IgD-negative memory B cell (primary cell): ENCODE data around the gene ST3GAL3. TPM values are rescaled to one million over a fixed set of nuclear protein-coding genes. Genes with fewer than 3 reads are reported as not detected.
A peak's percentile ranks its signal among the peaks of the same experiment; 100 is the strongest.
"Not testable (repeated sequence)": the region's sequence is repeated elsewhere in the genome, so short reads cannot be mapped to it uniquely, and the experiment has no call there.

Source experiments
- H3K27ac Mint-ChIP-seq, 3 donors: one replicate each; pipeline ENCODE4 v1.8.0; 2020 to 2022; ENCODE audit warnings: mild to moderate bottlenecking in 3 of 3, mixed read lengths in 3 of 3, moderate library complexity in 1 of 3
- H3K27me3 Mint-ChIP-seq: one replicate; pipeline ENCODE4 v1.8.0; 2021; ENCODE audit warnings: mixed read lengths
- H3K36me3 Mint-ChIP-seq: one replicate; pipeline ENCODE4 v1.8.0; 2020; ENCODE audit warnings: mild to moderate bottlenecking, mixed read lengths
- H3K4me1 Mint-ChIP-seq, 3 donors: one replicate each; pipeline ENCODE4 v1.8.0; 2020 to 2022; ENCODE audit warnings: mixed read lengths in 3 of 3, mild to moderate bottlenecking in 1 of 3
- H3K4me3 Mint-ChIP-seq, 4 donors: one replicate each; pipeline ENCODE4 v1.8.0; 2020 to 2022; ENCODE audit warnings: mild to moderate bottlenecking in 4 of 4, mixed read lengths in 4 of 4, moderate library complexity in 3 of 4
- H3K9me3 Mint-ChIP-seq, 3 donors: one replicate each; pipeline ENCODE4 v1.8.0; 2020 to 2021; ENCODE audit warnings: mixed read lengths in 3 of 3, mild to moderate bottlenecking in 1 of 3
- polyA plus RNA-seq: library from polyadenylated mRNA; unstranded; fragments of 300-500 nt; fragmentation: Illumina TruSeq; gene quantifications from one replicate; pipeline ENCODE4 v1.2.3, GENCODE V29; 2021

ST3GAL3 gene
- polyA plus RNA-seq, 1 donor from 2014 or later, result 14.3 TPM

DNA sequence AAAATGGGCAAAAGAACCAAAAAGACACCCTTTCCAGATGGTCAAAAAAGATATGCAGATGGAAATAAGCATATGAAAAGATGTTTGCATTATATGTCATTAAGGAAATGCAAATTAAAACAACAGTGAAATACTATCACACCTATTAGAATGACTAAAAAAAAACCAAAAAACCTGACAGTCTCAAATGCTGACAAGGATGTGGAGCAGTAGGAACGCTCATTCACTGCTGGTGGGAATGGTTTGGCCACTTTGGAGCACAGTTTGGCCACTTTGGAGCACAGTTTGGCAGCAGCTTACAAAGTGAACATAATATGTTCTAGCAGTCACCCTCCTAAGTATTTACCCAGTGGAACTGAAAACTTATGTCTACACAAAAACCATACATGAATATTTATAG lies 121.2 kb downstream of the ST3GAL3 start:
- no peaks in the 10 kb centered on the region for H3K9me3 Mint-ChIP-seq
- no peak overlapping the region for H3K4me3 Mint-ChIP-seq
- H3K4me1 Mint-ChIP-seq, result peaks cover 27 to 36% (median 29%) of the 10 kb centered on the region in 3 donors
- no peaks in the 10 kb centered on the region for H3K27me3 Mint-ChIP-seq
- H3K27ac Mint-ChIP-seq, result no peak overlapping the region
- H3K36me3 Mint-ChIP-seq, result peaks cover 4% of the 10 kb centered on the region

DNA sequence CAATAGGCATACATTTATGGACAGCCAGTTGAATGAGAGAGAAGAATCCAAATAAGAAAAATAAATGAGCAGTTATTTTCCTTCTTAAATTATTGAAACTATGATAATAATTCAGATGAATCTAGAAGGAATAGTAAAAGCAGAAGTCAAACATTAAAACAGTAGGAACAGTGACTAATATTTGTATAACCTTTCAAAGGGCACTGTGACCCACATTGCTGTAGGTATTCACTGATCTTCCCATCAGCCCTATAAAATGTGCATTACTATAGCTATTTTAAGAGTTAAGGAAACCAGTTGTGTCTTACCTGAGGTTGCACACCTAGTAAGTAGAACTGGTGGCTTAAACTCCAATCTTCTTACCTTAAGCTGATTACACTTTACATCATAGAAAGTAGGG lies 123.5 kb downstream of the ST3GAL3 start:
- peaks cover 36 to 45% (median 37%) of the 10 kb centered on the region in 3 donors for H3K4me1 Mint-ChIP-seq
- no peak overlapping the region for H3K4me3 Mint-ChIP-seq
- peaks cover 6% of the 10 kb centered on the region for H3K36me3 Mint-ChIP-seq
- no peaks in the 10 kb centered on the region for H3K9me3 Mint-ChIP-seq
- no peaks in the 10 kb centered on the region for H3K27me3 Mint-ChIP-seq
- peak overlapping the region in 1 of 3 donors; percentile 55 for H3K27ac Mint-ChIP-seq

DNA sequence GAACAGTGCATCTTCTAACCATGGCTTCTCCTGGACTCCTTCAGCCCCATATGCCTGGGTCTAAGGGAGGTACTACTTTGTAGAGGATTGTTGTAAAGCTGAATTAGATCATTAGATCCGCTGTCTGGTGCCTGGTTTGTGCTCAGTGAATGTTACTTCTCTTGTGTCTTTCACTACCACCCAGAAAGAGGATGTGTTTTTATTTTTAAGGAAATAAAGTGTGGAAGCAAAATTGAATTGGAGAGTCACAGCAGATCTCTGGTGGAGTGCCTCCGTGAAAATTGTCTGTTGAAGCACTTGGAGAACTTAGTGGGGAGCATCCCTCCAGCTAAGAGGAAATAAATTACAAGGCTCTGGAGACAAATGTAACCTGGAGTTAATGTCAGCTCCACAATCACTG lies 124.5 kb downstream of the ST3GAL3 start:
- Mint-ChIP-seq H3K27me3 (no peaks in the 10 kb centered on the region), H3K36me3 (peaks cover 6% of the 10 kb centered on the region), H3K9me3 (no peaks in the 10 kb centered on the region), H3K4me1 (peaks cover 44 to 54% (median 45%) of the 10 kb centered on the region in 3 donors), H3K27ac (peak overlapping the region in 1 of 3 donors; percentile 42), H3K4me3 (peak overlapping the region in 2 of 4 donors; percentile 38 to 56)

DNA sequence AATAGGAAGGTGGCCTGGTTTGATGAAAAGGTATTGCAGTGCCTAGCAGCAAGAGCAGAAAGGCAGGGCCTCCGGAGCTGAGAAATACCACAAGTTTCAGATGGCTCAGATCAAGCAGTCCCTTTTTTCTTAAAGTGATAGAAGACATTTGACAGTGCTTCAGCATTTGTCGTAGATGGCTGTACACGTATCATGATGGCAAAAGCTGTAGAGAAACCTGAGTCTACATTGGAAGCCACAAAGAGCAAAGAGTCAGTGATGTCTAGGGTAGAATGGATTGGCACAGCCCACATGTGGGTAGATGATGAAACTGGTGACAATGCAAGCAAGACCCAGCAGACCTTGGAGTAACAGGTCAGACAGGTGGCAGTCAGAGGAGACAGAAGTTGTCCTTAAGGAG lies 124.9 kb downstream of the ST3GAL3 start:
- no peaks in the 10 kb centered on the region for H3K27me3 Mint-ChIP-seq
- H3K4me1 Mint-ChIP-seq, result peaks cover 45 to 57% (median 47%) of the 10 kb centered on the region in 3 donors
- no peaks in the 10 kb centered on the region for H3K9me3 Mint-ChIP-seq
- H3K27ac Mint-ChIP-seq, result peak overlapping the region in 2 of 3 donors; percentile 42 to 43
- peak overlapping the region in 2 of 4 donors; percentile 12 to 38 for H3K4me3 Mint-ChIP-seq
- H3K36me3 Mint-ChIP-seq, result peaks cover 2% of the 10 kb centered on the region

DNA sequence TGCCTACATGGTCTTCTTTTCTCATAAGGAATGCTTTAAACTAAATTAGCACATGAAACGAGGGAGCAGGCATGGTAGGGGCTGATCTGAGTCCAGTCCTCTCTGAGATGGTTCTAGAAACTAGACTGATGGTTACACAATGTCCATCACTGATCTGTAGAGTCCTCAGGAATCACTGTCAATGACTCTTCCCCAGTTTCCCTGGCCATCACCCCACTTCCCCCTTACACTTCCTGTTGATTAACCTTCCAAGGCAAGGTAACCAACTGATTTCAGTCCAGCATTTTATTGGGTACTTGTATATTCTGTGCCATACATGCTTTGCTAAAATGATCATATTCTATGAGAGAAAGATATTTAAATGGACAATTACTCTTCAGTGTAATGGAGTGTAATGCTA lies 125.7 kb downstream of the ST3GAL3 start:
- peaks cover 45 to 58% (median 47%) of the 10 kb centered on the region in 3 donors for H3K4me1 Mint-ChIP-seq
- peaks cover 2% of the 10 kb centered on the region for H3K36me3 Mint-ChIP-seq
- H3K4me3 Mint-ChIP-seq, result no peak overlapping the region

DNA sequence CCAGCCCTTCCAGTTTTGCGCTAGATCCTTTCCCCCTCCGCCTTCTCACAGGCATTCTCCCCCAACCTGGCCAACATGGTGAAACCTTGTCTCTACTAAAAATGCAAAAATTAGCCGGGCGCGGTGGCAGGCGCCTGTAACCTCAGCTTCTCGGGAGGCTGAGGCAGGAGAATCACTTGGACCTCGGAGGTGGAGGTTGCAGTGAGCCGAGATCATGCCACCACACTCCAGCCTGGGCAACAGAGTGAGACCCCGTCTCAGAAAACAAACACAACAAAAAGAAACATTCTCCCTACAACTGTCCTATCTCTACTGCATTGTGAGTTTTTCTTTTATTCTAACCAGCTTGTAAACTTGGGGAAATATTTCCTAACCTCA lies 126.6 kb downstream of the ST3GAL3 start:
- H3K36me3 Mint-ChIP-seq, H3K27me3 Mint-ChIP-seq, H3K9me3 Mint-ChIP-seq: not testable (repeated sequence)
- Mint-ChIP-seq H3K4me1 (peaks cover 45 to 58% (median 47%) of the 10 kb centered on the region in 3 donors), H3K27ac (peak overlapping the region; percentile 46 to 92 (median 86)), H3K4me3 (peak overlapping the region in 3 of 4 donors; percentile 19 to 88 (median 30))

More for the DNA sequence above, 125.7 kb downstream of the ST3GAL3 start:
- Mint-ChIP-seq H3K9me3 (no peaks in the 10 kb centered on the region), H3K27ac (no peak overlapping the region), H3K27me3 (no peaks in the 10 kb centered on the region)

DNA sequence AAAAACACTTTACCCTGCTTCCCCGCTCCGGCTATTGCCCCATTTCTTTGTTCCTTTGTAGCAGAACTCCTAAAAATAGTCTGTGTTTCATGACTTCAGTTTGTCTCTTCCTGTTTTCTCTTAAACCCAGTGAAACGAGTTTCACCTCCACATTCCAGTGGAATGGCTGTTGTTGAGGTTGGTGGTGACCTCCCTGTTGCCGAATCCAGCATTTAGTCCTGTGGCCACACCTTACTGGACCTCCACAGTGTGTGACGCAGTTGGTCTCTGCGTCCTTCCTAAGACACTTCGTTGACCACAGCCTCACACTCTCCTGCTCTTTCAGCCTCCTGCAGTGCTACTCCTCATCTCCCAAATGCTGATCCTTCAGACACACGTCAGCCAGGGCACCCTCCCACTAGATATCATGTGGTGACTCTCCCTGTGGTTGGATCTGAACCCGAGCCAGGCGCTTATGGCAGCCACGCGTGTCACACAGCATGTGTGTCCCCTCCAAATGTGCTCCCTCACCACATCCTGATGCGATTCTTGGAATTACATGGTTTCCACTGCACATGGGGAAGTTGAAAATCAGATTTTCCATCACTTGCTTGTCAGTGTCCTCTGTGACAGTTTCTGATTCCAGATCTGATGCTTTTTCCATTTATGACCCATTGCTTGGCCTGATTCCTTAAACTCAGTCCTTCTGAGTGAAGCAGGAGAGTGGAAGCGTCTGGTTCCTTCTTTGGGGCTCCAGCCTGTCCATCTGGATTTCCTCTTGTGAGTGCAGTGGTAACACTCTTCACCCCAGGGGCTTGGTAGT lies 127.1 kb downstream of the ST3GAL3 start:
- Mint-ChIP-seq H3K27ac (peak overlapping the region; percentile 46 to 92 (median 86)), H3K4me3 (peak overlapping the region in 2 of 4 donors; percentile 26 to 88), H3K9me3 (no peaks in the 10 kb centered on the region)

DNA sequence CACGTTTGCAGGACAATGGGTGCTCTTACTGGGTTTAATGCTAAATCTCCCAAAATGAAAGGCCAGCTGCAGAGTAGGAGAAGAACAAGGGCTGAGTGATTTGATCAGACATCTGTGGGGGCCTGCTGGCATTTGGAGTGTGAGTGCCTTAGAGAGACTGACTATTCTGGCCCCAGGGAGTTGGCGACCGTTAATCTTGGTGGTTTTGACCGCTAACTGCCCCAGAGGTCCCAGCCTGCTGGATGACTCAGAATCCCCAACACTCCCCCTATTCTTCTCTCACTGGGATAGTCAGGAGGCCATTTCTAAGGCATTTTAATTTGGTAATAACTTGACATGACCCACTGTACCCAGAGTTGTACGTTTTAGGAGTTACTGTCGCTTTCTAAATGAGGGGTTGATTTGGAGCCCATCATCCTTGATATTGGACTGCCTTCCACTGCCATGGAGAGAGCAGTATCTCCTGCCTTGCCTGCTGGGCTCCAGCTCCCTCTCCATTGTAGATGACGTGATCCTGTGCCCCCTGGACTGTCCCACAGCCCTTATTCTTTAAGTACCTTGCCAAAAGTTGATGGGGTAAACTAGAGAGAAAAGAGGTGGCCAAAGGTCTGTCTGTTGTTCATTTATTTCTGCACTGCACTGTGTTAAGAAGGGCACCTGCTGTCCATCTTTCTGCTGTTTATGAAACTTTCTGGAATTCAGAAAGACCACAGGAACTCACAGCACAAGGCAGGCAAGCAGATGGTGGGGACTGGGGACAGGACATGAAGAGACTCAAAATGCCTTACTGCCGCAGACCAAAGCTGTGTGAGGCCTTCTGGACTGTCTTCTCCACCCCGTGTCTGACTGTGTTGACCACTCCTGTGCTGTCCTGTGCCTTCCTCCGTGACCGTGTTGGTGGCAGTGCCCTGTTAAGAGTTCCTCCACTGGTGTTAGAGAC lies 128.0 kb downstream of the ST3GAL3 start:
- H3K4me1 Mint-ChIP-seq, result peaks cover 44 to 56% (median 45%) of the 10 kb centered on the region in 3 donors
- H3K9me3 Mint-ChIP-seq, result no peaks in the 10 kb centered on the region
- H3K27me3 Mint-ChIP-seq, result no peaks in the 10 kb centered on the region
- peak overlapping the region in 3 of 4 donors; percentile 21 to 88 (median 66) for H3K4me3 Mint-ChIP-seq
- H3K36me3 Mint-ChIP-seq, result peaks cover 9% of the 10 kb centered on the region
- H3K27ac Mint-ChIP-seq, result peak overlapping the region; percentile 46 to 92 (median 86)

More for the DNA sequence above, 127.1 kb downstream of the ST3GAL3 start:
- Mint-ChIP-seq H3K27me3 (no peaks in the 10 kb centered on the region), H3K4me1 (peaks cover 45 to 58% (median 47%) of the 10 kb centered on the region in 3 donors), H3K36me3 (peaks cover 4% of the 10 kb centered on the region)

DNA sequence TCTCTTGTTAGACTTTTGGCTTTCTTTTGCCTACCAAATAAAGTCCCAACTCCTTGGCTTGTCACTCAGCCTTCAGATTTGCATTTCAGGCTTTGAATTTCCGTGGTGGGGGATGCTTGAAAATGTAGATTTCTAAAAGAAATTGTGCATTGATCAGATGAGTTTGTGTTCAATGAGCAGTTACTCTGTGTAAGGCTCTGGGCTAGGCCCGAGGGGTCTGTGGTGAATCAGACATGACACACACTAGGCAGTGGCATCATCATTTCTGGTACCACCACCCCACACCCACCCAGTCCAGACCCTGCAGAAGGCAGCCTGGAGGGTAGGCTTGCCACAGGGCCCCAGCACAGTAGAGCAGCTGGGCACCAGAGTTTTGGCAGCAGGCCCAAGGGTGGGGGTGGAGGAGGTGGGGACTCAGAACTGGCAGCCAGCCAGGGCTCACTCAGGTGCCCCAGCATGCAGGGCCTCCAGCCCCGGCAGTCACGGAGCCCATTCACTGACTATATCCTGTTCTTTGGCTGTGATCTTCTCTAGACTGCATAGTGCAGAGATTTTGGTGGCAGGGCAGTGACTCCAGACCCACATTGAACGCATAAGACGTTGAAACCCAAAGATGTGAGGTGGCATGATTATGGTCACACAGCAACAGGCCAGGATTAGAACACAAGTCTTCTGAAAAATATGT lies 129.1 kb downstream of the ST3GAL3 start:
- Mint-ChIP-seq H3K36me3 (peaks cover 17% of the 10 kb centered on the region), H3K27me3 (no peaks in the 10 kb centered on the region), H3K27ac (peak overlapping the region in 2 of 3 donors; percentile 74 to 86), H3K9me3 (no peaks in the 10 kb centered on the region), H3K4me3 (peak overlapping the region; percentile 21 to 46 (median 22)), H3K4me1 (peaks cover 40 to 51% (median 41%) of the 10 kb centered on the region in 3 donors)

DNA sequence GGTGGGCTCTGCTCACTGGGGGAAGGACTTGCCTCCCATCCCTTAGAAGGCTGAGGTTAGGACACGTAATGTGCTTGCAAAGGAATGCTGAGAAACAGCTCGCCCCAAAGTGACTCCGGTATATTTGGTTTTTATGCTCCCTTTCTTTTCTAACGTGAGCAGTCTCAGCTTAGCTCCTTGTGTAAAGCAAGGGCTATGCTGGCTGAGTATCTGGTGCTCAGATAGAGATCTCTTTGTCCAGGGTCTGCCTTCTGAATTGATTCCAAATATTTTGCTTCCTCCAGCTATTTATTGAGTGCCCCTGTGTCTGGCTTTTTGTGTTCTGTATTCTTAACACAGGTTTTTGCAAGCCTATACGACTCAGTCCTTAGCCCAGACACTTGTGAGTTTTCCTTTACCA lies 131.7 kb downstream of the ST3GAL3 start:
- Mint-ChIP-seq H3K9me3 (peaks cover 0 to 3% (median 0%) of the 10 kb centered on the region in 3 donors), H3K27ac (peak overlapping the region in 1 of 3 donors; percentile 19), H3K36me3 (peaks cover 32% of the 10 kb centered on the region), H3K4me1 (peaks cover 25 to 30% (median 27%) of the 10 kb centered on the region in 3 donors), H3K4me3 (no peak overlapping the region), H3K27me3 (no peaks in the 10 kb centered on the region)

DNA sequence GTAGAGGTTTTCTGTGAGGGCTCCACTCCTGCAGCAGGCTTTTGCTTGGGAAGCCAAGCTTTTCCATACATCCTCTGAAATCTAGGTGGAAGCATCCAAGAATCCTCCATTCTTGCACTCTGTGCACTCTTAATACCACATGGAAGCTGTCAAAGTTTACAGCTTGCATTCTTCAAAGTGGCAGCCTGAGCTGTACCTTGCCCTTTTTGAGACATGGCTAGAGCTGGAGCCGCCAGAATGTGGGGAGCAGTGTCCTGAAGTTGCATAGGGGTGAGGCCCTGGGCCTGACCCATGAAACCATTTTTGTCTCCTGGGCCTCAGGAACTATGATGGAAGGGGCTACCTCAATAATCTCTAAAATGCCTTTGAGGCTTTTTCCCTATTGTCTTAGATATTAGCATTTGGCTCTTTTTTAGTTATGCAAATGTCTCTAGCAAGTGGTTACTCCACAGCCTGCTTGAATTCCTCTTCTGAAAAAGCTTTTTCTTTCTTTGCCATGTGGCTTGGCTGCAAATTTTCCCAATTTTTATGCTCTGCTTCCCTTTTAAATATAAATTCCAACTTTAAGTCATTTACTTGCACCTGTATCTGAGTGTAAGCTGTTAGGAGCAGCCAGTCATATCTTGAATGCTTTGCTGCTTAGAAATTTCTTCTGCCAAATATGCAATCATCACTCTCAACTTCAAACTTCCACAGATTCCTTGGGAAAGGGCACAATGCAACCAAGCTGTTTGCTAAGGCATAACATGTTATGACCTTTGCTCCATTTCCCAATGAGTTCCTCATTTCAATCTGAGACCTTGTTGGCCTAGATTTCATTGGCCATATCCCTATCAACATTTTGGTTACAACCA lies 134.2 kb downstream of the ST3GAL3 start:
- Mint-ChIP-seq H3K4me3 (no peak overlapping the region), H3K36me3 (peaks cover 30% of the 10 kb centered on the region), H3K4me1 (peaks cover 3 to 7% (median 6%) of the 10 kb centered on the region in 3 donors), H3K9me3 (peaks cover 0 to 3% (median 0%) of the 10 kb centered on the region in 3 donors), H3K27me3 (no peaks in the 10 kb centered on the region), H3K27ac (no peak overlapping the region)

DNA sequence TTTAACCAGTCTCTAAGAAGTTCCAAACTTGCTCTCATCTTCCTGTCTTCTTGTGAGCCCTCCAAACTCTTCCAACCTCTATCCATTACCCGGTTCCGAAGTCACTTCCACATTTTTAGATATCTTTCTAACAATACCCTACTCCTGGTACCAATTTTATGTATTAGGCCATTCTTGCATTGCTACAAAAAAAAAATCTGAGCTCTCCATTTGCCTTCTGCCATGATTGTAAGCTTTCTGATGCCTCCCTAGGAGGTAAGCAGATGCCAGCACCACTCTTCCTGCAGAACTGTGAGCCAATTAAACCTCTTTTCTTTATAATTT lies 134.8 kb downstream of the ST3GAL3 start:
- Mint-ChIP-seq H3K27ac (no peak overlapping the region), H3K36me3 (peaks cover 30% of the 10 kb centered on the region), H3K4me3 (no peak overlapping the region), H3K27me3 (no peaks in the 10 kb centered on the region), H3K4me1 (peaks cover 0 to 2% (median 0%) of the 10 kb centered on the region in 3 donors), H3K9me3 (peaks cover 0 to 3% (median 0%) of the 10 kb centered on the region in 3 donors)

DNA sequence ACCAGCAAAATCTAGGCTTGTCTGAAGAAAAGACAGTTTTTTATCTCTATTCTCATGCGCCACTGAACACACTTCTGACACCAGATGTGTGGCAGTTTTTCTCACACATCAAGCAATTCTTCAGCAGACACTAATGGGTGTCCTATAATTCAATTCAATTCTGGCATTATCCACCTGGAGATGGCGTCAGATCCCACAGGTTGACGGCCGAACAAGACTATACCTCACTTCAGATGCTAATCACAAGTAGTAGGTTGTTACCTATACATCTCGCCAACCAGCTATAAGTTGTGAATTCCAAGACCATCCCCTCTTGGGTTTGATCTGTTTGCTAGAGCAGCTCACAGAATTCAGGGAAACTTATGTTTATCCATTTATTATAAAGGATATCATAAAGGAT lies 136.3 kb downstream of the ST3GAL3 start:
- Mint-ChIP-seq H3K27me3 (no peaks in the 10 kb centered on the region), H3K27ac (peak overlapping the region in 1 of 3 donors; percentile 24), H3K4me1 (peaks cover 0 to 4% (median 3%) of the 10 kb centered on the region in 3 donors), H3K4me3 (no peak overlapping the region), H3K36me3 (peaks cover 30% of the 10 kb centered on the region), H3K9me3 (peaks cover 0 to 3% (median 2%) of the 10 kb centered on the region in 3 donors)

DNA sequence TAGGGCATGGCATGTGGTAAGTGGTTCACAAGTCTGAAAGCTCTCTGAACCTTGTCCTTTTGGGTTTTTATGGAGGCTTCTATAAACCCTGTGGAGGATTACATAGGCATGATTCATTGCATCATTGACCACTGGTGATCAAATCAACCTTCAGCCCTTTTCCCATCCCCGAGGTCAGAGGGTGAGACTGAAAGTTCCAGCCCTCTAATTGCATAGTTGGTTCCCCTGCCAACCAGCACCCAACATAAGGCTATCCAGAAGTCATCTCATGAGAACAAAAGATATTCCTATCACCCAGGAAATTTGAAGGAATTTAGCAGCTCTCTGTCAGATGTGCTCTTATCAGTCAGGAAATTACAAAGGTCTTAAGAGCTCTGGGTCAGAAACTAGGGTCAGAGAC lies 136.8 kb downstream of the ST3GAL3 start:
- Mint-ChIP-seq H3K4me3 (no peak overlapping the region), H3K4me1 (peaks cover 0 to 5% (median 4%) of the 10 kb centered on the region in 3 donors), H3K27me3 (no peaks in the 10 kb centered on the region), H3K36me3 (peaks cover 30% of the 10 kb centered on the region), H3K9me3 (peaks cover 0 to 3% (median 2%) of the 10 kb centered on the region in 3 donors), H3K27ac (no peak overlapping the region)
